Upper lobe of left lung (tissue), 4 donors: ENCODE measurements around the gene CENPF.

Source experiments
- EP300 ChIP-seq, 4 donors: sonication (generic); formaldehyde crosslinking; IDR thresholded peaks; one replicate each; pipeline ENCODE4 v1.5.1; 2017; ENCODE audit warnings: antibody characterized with exemption in 4 of 4, control low read depth in 2 of 4
- POLR2A ChIP-seq, 4 donors: fragments of 450-650 bp; IDR thresholded peaks; one replicate each; pipeline ENCODE4 v1.5.1; 2016 to 2017; ENCODE audit warnings: antibody characterized with exemption in 4 of 4, mild to moderate bottlenecking in 2 of 4
- POLR2AphosphoS5 ChIP-seq, 2 donors: sonication (generic); formaldehyde crosslinking; IDR thresholded peaks; one replicate each; pipeline ENCODE4 v1.5.1; 2017; ENCODE audit warnings: antibody characterized with exemption in 2 of 2
- TF ChIP-seq, protein P1 (sequence below), 6 experiments: fragments of 450-650 bp in 4 of 6; fragments of 200-600 bp in 2 of 6; sonication (generic) in 2 of 6; IDR thresholded peaks; one replicate each; pipeline ENCODE4 v1.5.1; 2016 to 2019; ENCODE audit warnings: antibody characterized with exemption in 6 of 6

- TF ChIP-seq, protein P1, sequence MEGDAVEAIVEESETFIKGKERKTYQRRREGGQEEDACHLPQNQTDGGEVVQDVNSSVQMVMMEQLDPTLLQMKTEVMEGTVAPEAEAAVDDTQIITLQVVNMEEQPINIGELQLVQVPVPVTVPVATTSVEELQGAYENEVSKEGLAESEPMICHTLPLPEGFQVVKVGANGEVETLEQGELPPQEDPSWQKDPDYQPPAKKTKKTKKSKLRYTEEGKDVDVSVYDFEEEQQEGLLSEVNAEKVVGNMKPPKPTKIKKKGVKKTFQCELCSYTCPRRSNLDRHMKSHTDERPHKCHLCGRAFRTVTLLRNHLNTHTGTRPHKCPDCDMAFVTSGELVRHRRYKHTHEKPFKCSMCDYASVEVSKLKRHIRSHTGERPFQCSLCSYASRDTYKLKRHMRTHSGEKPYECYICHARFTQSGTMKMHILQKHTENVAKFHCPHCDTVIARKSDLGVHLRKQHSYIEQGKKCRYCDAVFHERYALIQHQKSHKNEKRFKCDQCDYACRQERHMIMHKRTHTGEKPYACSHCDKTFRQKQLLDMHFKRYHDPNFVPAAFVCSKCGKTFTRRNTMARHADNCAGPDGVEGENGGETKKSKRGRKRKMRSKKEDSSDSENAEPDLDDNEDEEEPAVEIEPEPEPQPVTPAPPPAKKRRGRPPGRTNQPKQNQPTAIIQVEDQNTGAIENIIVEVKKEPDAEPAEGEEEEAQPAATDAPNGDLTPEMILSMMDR (IDR thresholded peaks at IDR 0.05): no peak
- TF ChIP-seq EP300 (IDR thresholded peaks at IDR 0.05): no peak
- no peak for TF ChIP-seq POLR2A (IDR thresholded peaks at IDR 0.05)
- TF ChIP-seq POLR2AphosphoS5 (IDR thresholded peaks at IDR 0.05): no peak
Measured at GRCh38 chr1:214648801-214649200, 45.8 kb downstream of the CENPF start.
